HL-60 (cell line): Measurements from ENCODE around the gene GALNT3.

ENCODE experiments used
- DNase-seq, 2 experiments: peaks; one replicate each; pipeline ENCODE4 v3.0.0-alpha.2; 2010 to 2020; ENCODE audit warnings: low read depth in 1 of 2, low spot score in 1 of 2
- H3K27ac ChIP-seq: fragments of 250-450 bp; sonication (Bioruptor Pico); replicated peaks from 2 replicates; pipeline ENCODE4 v1.5.1; 2020; ENCODE audit warnings: mild to moderate bottlenecking, moderate library complexity
- H3K27me3 ChIP-seq: fragments of 250-450 bp; sonication (Bioruptor Pico); 2 replicates; pipeline ENCODE4 v1.5.1; 2021; ENCODE audit warnings: mild to moderate bottlenecking, moderate library complexity; ENCODE audit not compliant: insufficient read depth, poor library complexity, severe bottlenecking
- H3K4me3 ChIP-seq: replicated peaks from 2 replicates; pipeline ENCODE4 v1.5.1; 2011; ENCODE audit warnings: mild to moderate bottlenecking, control low read depth, low read length; ENCODE audit not compliant: insufficient read depth
- GABPA ChIP-seq: IDR thresholded peaks from 2 replicates; pipeline ENCODE4 v1.6.1; 2012; ENCODE audit warnings: low read depth
- POLR2AphosphoS5 ChIP-seq: IDR thresholded peaks from 2 replicates; pipeline ENCODE4 v1.6.1; 2012; ENCODE audit warnings: low read depth
- SPI1 ChIP-seq: IDR thresholded peaks from 2 replicates; pipeline ENCODE4 v1.6.1; 2012; ENCODE audit warnings: low read depth, mild to moderate bottlenecking, borderline replicate concordance
- TF ChIP-seq, protein P1 (sequence below): IDR thresholded peaks from one replicate; pipeline ENCODE4 v1.5.1; 2011; ENCODE audit warnings: low read length, control low read depth, inconsistent platforms; ENCODE audit not compliant: insufficient read depth
- TF ChIP-seq, protein P2 (sequence below): IDR thresholded peaks from 2 replicates; pipeline ENCODE4 v1.6.1; 2012; ENCODE audit warnings: low read depth; ENCODE audit not compliant: insufficient replicate concordance

Gene GALNT3

DNA sequence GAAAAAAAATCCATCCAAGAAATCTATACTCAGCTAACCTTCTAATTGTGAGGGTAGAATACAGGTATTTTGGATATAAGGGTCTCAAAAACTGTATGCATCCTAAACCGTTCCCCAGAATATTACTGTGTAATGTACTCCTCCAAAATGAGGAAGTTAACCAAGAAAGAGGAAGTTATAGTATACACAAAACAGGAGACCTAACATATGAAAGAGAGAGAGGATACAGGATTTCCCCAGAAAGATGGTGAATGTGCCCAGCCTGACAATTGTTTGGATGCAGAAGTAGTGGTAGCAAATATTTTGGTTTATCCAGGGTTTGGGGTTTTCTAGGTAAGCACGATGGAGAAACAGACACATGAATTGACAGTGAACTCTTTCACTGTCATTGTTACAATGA is 50.6 kb downstream of the GALNT3 start:
- peak in 1 of 2 experiments; percentile 33 for DNase-seq
- Histone ChIP-seq H3K27me3 (no peaks in the 10 kb centered on the region), H3K4me3 (no peak overlapping the region), H3K27ac (no peak overlapping the region)
- TF ChIP-seq SPI1, result peak; percentile 16; the same call in 1 of the 2 replicates
- TF ChIP-seq POLR2AphosphoS5, result no peak

DNA sequence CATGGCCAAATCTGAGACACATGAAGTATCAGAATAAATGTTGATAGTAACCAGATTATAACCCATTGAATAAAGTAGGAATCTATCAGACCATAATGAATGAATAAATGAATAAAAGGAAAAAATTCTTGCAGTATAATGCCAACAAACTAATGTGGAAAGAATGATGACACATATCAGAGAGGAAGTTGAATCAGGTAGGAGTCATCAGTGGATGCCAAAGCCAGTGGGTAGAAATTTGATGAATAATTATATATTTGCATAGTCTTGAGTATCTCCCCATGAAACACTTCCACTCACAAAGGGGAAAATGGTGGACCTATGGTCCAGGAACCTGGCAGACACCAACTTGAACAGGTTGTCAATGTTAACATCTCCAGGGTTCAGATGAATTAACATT is 68.6 kb downstream of the GALNT3 start:
- DNase-seq, result no peak
- TF ChIP-seq, protein P1, sequence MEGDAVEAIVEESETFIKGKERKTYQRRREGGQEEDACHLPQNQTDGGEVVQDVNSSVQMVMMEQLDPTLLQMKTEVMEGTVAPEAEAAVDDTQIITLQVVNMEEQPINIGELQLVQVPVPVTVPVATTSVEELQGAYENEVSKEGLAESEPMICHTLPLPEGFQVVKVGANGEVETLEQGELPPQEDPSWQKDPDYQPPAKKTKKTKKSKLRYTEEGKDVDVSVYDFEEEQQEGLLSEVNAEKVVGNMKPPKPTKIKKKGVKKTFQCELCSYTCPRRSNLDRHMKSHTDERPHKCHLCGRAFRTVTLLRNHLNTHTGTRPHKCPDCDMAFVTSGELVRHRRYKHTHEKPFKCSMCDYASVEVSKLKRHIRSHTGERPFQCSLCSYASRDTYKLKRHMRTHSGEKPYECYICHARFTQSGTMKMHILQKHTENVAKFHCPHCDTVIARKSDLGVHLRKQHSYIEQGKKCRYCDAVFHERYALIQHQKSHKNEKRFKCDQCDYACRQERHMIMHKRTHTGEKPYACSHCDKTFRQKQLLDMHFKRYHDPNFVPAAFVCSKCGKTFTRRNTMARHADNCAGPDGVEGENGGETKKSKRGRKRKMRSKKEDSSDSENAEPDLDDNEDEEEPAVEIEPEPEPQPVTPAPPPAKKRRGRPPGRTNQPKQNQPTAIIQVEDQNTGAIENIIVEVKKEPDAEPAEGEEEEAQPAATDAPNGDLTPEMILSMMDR, result no peak
- TF ChIP-seq, protein P2, sequence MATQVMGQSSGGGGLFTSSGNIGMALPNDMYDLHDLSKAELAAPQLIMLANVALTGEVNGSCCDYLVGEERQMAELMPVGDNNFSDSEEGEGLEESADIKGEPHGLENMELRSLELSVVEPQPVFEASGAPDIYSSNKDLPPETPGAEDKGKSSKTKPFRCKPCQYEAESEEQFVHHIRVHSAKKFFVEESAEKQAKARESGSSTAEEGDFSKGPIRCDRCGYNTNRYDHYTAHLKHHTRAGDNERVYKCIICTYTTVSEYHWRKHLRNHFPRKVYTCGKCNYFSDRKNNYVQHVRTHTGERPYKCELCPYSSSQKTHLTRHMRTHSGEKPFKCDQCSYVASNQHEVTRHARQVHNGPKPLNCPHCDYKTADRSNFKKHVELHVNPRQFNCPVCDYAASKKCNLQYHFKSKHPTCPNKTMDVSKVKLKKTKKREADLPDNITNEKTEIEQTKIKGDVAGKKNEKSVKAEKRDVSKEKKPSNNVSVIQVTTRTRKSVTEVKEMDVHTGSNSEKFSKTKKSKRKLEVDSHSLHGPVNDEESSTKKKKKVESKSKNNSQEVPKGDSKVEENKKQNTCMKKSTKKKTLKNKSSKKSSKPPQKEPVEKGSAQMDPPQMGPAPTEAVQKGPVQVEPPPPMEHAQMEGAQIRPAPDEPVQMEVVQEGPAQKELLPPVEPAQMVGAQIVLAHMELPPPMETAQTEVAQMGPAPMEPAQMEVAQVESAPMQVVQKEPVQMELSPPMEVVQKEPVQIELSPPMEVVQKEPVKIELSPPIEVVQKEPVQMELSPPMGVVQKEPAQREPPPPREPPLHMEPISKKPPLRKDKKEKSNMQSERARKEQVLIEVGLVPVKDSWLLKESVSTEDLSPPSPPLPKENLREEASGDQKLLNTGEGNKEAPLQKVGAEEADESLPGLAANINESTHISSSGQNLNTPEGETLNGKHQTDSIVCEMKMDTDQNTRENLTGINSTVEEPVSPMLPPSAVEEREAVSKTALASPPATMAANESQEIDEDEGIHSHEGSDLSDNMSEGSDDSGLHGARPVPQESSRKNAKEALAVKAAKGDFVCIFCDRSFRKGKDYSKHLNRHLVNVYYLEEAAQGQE, result no peak
- no peak for TF ChIP-seq POLR2AphosphoS5
- no peak for TF ChIP-seq GABPA
- TF ChIP-seq SPI1, result no peak
- Histone ChIP-seq H3K27ac (no peak overlapping the region), H3K4me3 (no peak overlapping the region), H3K27me3 (peaks cover 2% of the 10 kb centered on the region)

DNA sequence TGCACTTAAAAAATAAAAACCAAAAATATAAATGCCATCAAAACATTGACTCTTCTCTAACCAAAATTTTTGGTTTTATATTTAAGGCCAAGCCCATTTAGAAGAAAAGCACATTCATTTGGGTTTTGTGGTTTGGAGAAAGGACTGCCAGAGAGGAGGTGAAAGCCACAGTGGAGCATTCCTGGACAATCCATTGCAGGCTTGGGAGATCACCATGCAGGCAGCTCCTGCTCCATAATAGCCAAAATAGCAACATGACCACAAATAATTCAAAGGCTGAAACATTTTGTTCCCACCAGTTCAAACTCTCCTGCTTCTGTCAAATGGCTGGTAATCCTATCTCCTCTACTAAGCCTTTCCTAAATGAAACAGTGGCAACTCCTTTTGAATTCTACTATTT is 73.5 kb downstream of the GALNT3 start:
- no peak overlapping the region for H3K27ac ChIP-seq
- TF ChIP-seq, protein P2, result no peak
- TF ChIP-seq SPI1 (no peak), POLR2AphosphoS5 (no peak)
- TF ChIP-seq, protein P1, result no peak
- DNase-seq, result no peak
- no peaks in the 10 kb centered on the region for H3K27me3 ChIP-seq
- H3K4me3 ChIP-seq, result no peak overlapping the region

DNA sequence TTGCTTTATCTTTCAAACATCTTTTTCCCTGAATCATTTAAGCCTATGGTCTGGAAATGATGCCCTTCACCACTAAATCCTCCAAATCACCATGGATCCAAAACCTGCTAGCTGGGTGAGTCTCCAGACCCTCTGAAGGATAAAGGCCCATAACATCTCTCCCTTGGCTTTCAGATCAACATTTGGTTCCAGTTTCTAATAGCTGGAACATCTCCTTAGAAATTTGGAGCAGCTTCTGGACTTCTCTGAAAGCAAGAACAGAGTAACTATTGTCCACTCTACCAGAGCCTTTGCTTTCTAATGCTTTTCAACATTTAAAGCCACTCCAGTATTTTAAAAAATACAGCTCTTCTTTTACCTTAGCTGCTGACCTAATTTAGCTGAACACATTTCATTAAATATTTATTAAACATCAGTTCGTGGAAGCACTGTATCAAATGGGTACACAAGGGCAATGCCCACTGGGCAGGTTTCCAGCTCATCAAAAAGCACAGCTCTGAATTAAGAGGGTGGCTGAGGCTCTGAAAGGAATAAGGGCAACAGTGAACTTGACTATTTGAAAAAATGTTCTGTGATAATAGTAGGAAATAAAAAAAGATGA is 75.3 kb downstream of the GALNT3 start:
- H3K27me3 ChIP-seq, result no peaks in the 10 kb centered on the region
- TF ChIP-seq, protein P1, result no peak
- TF ChIP-seq POLR2AphosphoS5 (no peak), GABPA (no peak)
- TF ChIP-seq, protein P2, result no peak
- H3K4me3 ChIP-seq, result no peak overlapping the region
- DNase-seq, result no peak
- no peak overlapping the region for H3K27ac ChIP-seq
